GM13977 (cell line): Measurements from ENCODE around the gene HDAC9.

Experiments
- DNase-seq: peaks from one replicate; pipeline ENCODE4 v3.0.0; 2012; ENCODE audit warnings: low spot score
- in situ Hi-C: fragments of 300-500 bp; cut with MboI; formaldehyde crosslinking; loops from one replicate; pipeline ENCODE4 v1.12.0; 2022; ENCODE audit warnings: low sequenced_read_pairs, low pct_unique_long_range_greater_than_20kb, mixed read lengths, inconsistent platforms; ENCODE audit not compliant: unreplicated experiment
- TF ChIP-seq, protein P1 (sequence below): IDR thresholded peaks from 2 replicates; pipeline ENCODE4 v1.5.1; 2012; ENCODE audit warnings: mild to moderate bottlenecking, control low read depth; ENCODE audit not compliant: insufficient read depth; ENCODE audit errors: extremely low read depth, missing control alignments

HDAC9 gene

DNA sequence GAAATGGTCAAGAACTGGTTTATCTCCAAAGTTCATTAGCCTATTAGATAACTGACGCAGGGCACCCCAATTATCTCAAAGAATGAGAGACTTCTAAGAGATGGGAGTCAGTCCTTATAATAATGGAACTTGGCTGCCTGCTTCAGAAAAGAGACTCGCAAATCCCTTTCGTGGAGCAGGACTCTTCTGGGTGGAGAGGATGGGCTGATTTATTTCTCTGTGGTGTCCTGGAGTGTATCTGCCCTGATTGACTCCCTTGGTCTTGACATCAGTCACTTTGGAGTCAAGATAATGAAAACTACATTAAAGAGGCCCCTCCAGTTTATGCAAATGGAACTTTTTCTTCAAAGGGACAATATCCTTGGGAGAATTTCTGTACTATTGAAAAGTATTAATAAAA is 198.9 kb downstream of the HDAC9 start:
- in situ Hi-C loops, result no loop called here
- TF ChIP-seq, protein P1, sequence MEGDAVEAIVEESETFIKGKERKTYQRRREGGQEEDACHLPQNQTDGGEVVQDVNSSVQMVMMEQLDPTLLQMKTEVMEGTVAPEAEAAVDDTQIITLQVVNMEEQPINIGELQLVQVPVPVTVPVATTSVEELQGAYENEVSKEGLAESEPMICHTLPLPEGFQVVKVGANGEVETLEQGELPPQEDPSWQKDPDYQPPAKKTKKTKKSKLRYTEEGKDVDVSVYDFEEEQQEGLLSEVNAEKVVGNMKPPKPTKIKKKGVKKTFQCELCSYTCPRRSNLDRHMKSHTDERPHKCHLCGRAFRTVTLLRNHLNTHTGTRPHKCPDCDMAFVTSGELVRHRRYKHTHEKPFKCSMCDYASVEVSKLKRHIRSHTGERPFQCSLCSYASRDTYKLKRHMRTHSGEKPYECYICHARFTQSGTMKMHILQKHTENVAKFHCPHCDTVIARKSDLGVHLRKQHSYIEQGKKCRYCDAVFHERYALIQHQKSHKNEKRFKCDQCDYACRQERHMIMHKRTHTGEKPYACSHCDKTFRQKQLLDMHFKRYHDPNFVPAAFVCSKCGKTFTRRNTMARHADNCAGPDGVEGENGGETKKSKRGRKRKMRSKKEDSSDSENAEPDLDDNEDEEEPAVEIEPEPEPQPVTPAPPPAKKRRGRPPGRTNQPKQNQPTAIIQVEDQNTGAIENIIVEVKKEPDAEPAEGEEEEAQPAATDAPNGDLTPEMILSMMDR, result no peak

DNA sequence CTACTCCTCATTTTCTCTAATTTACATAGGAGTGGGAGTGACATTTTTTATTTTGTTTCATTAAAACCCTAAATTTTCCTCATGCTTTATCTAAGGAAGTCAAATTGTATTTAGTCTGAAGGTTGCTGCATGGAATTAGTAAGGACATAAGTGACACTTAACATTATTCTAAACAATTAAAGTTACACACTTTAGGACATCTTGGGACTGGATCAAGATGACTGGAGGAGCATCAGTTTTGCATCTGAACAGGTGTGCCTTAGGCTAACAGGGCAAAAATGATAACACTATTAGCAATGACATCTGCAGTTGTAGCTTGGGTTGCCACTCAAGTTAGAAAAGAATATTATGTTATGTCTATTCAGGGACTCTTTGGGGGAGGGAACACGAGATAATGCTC is 199.4 kb downstream of the HDAC9 start:
- DNase-seq, result no peak
- in situ Hi-C loops, result no loop called here
- TF ChIP-seq, protein P1, result no peak

More for the DNA sequence above, 198.9 kb downstream of the HDAC9 start:
- DNase-seq, result no peak

DNA sequence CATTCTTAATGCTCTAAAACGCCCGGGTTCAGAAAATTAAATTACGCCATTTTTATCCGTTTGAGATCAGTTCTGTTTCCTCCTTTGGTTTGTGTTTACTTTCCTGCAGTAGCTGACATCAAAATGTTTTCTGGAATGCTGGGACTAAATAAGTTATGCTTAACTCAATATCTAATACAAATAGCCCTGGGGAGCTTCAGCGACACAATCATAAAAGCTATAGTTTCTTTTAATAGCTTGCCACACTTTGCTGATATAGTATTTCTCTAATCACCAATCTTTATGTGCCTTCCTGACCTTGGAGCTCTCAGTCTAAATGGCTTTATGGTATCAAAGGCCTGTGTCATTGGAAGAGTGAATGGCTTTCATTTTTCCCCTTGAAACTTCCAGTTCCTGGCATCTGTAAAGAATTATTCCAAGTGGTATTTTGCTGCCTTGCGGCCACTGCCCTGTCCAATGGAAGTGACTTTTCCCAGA is 202.7 kb downstream of the HDAC9 start:
- in situ Hi-C loops, result no loop called here
- DNase-seq, result no peak
- TF ChIP-seq, protein P1, result no peak

DNA sequence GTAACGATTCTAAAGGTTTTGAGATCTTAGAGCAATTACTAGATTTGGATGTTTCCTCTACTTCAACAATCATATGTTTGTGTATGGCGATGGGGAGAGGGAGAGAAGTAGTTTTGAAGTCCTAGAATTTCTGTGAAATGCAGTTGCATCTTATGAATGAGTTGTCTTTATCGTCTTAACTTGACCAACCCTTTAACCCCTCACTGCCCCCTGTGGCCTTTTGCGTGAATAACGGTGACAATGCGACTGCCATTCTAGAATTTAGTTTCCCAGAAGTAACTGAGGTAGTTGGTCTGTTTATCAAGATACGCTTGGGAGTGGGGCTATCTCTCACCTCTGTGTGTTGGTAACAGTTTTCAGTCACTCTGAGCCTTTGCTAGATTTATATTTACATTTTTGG is 204.6 kb downstream of the HDAC9 start:
- TF ChIP-seq, protein P1, result peak; percentile 24
- in situ Hi-C loops, result no loop called here
- DNase-seq, result no peak

DNA sequence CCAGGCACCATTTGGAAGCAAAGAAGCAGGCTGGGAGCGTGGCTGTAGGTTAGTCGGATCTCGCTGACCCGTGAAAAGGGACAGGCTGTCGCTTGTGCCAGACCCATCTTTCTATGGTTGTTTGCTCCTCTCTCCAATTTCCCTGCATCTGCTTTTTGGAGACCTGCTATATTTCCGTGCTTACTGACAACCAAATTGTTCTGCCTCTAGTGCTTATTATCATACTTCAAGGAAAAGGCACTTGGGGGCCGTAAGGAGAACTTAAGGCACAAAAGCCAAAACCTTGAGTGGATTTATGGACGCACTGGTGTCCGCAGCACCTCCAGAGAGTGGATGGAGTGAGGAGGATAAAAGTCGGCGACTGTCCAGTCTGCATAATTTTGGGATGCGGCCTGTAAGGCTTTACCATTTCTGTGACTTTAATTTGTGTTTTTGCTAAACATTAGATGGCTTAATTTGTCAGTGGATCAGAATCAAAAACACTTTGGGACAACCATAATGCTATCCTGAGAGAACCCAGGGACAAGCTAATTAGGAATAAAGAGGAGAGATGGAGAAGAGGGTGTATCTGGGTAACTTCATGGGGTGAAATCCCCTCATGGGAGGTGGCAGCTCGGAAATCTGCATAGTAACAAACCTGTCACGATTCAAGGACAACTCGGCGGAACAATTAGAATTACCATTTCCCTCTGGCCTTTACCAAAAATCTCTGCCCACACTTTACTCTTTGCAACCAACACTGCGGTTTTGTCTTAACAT is 206.7 kb downstream of the HDAC9 start:
- in situ Hi-C loops, result no loop called here
- TF ChIP-seq, protein P1, result no peak
- no peak for DNase-seq

DNA sequence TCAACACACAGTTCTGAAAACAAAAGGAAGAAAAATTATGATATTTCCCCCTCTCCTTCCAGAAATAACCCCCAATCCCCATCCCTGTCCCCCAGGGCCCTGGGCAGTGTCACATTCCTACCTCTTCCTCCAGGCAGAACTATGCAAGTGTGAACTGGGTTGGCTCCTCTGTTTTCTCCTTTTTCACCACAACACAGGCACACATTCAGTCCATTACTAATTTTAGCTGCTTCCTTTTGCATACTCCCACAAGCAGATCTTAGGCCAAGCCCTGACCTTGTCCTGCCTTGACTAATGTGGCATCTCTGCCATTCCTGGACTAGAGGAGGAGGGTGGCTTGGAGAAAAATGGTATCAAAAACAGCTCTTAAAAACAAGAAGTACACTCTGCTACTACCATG is 208.1 kb downstream of the HDAC9 start:
- in situ Hi-C loops, result no loop called here
- TF ChIP-seq, protein P1, result no peak
- DNase-seq, result no peak
